K562 (cell line): Measurements from ENCODE around the gene BCKDK. TPM values are rescaled to one million over a fixed set of nuclear protein-coding genes. Genes with fewer than 3 reads are reported as not detected.

Experiments
- AFF4 ChIP-seq: sonication (generic); formaldehyde crosslinking; IDR thresholded peaks from 2 replicates; pipeline ENCODE4 v1.8.0; 2023; ENCODE audit warnings: mild to moderate bottlenecking, missing genetic modification reagents
- ARID1B ChIP-seq: fragments of 450-650 bp; IDR thresholded peaks from 2 replicates; pipeline ENCODE4 v1.6.1; 2016; ENCODE audit warnings: antibody characterized with exemption, mild to moderate bottlenecking, inconsistent platforms
- ATF4 ChIP-seq: fragments of 450-650 bp; formaldehyde crosslinking; IDR thresholded peaks from 2 replicates; pipeline ENCODE4 v1.4.0; 2022; ENCODE audit warnings: mild to moderate bottlenecking, moderate library complexity
- CBX5 ChIP-seq: IDR thresholded peaks from 2 replicates; pipeline ENCODE4 v1.6.1; 2014; ENCODE audit warnings: low read depth, borderline replicate concordance
- CHD7 ChIP-seq: fragments of 200-600 bp; sonication (generic); IDR thresholded peaks from one replicate; pipeline ENCODE4 v1.6.1; 2012; ENCODE audit warnings: mild to moderate bottlenecking, low read depth, low read length, inconsistent platforms
- JUND ChIP-seq, 2 experiments: IDR thresholded peaks; 2 replicates in 1 of 2; 3 replicates in 1 of 2; pipeline ENCODE4 v1.6.1; 2011; ENCODE audit warnings: borderline replicate concordance in 2 of 2, low read depth in 2 of 2, low read length in 2 of 2, improper control_type of control experiment in 1 of 2, missing biosample characterization in 1 of 2, missing genetic modification characterization in 1 of 2, missing genetic modification reagents in 1 of 2
- KAT8 ChIP-seq: fragments of 450-650 bp; IDR thresholded peaks from 2 replicates; pipeline ENCODE4 v1.6.1; 2016; ENCODE audit warnings: low read depth, mild to moderate bottlenecking
- L3MBTL2 ChIP-seq: fragments of 450-650 bp; IDR thresholded peaks from 2 replicates; pipeline ENCODE4 v1.6.1; 2016; ENCODE audit warnings: mild to moderate bottlenecking, moderate library complexity
- TAF1 ChIP-seq: IDR thresholded peaks from 2 replicates; pipeline ENCODE4 v1.6.1; 2011; ENCODE audit warnings: mild to moderate bottlenecking, low read length, moderate library complexity; ENCODE audit not compliant: insufficient read depth, control insufficient read depth, severe bottlenecking; ENCODE audit errors: extremely low read depth
- ZNF174 ChIP-seq: fragments of 250-450 bp; sonication (Bioruptor Pico); IDR thresholded peaks from 2 replicates; pipeline ENCODE4 v1.4.0; 2020; ENCODE audit warnings: mild to moderate bottlenecking
- polyA plus RNA-seq, 8 experiments: library from polyadenylated mRNA; depleted of rRNA in 4 of 8; stranded (reverse) in 5 of 8; unstranded in 3 of 8; fragments of >200 nt; fragmentation: Nextera tagmentation in 2 of 8; fragmentation: Illumina TruSeq in 1 of 8; extraction: Ambion mirVana in 2 of 8; extraction: Trizol in 1 of 8; gene quantifications; 2 replicates each; pipeline versions ENCODE4 v1.2.1 to v1.2.3, GENCODE V29; 2011 to 2014; ENCODE audit warnings: inconsistent platforms in 1 of 8, missing spikeins in 1 of 8
- total RNA-seq, 7 experiments: library from RNA; depleted of rRNA in 6 of 7; stranded (reverse); fragments of >200 nt in 6 of 7; fragmentation: Illumina TruSeq in 2 of 7; extraction: Trizol in 2 of 7; gene quantifications; 2 replicates each; pipeline versions ENCODE4 v1.2.1 to v1.2.3, GENCODE V29; 2011 to 2021; ENCODE audit warnings: low replicate concordance in 1 of 7

BCKDK gene
- total and polyA plus RNA-seq, 9 of the 15 experiments (the other 6 are each of a cell fraction or from before 2014, with no cell fraction given): 0.58 to 34.8 (median 13.1) TPM

GRCh38 chr16:31105677-31106213 lies 2.4 kb upstream of the BCKDK start (continued):
- no peak for TF ChIP-seq CHD7
- TF ChIP-seq L3MBTL2: peak; percentile 95
- no peak for TF ChIP-seq ZNF174 (CRISPR knock-in tag)
- TF ChIP-seq ATF4 (CRISPR knock-in tag): 0 out of 2 replicates have a peak, but pooled peaks have one; percentile 30
- peak; percentile 66 for TF ChIP-seq ARID1B
- peak; percentile 30; the same call in 1 of the 2 replicates for TF ChIP-seq CBX5
- 0 out of 2 replicates have a peak, but pooled peaks have one; percentile 40 for TF ChIP-seq AFF4 (CRISPR knock-in tag)
- TF ChIP-seq JUND (IDR thresholded peaks at IDR 0.05; ENCODE audit: borderline replicate concordance, low read depth, low read length): peak; percentile 31; the same call in 1 of the 2 replicates
- TF ChIP-seq JUND (tag; IDR thresholded peaks at IDR 0.05; ENCODE audit: borderline replicate concordance, low read depth, low read length): peak; percentile 67; the same call in 1 of the 3 replicates
- peak; percentile 37 for TF ChIP-seq TAF1
- no peak for TF ChIP-seq KAT8
